Measurements from ENCODE around the gene MED29. TPM values are rescaled to one million over a fixed set of nuclear protein-coding genes. Genes with fewer than 3 reads are reported as not detected.

Gene MED29
- total RNA-seq, 2 experiments from 2014 or later, result 28.3 to 31.3 TPM

DNA sequence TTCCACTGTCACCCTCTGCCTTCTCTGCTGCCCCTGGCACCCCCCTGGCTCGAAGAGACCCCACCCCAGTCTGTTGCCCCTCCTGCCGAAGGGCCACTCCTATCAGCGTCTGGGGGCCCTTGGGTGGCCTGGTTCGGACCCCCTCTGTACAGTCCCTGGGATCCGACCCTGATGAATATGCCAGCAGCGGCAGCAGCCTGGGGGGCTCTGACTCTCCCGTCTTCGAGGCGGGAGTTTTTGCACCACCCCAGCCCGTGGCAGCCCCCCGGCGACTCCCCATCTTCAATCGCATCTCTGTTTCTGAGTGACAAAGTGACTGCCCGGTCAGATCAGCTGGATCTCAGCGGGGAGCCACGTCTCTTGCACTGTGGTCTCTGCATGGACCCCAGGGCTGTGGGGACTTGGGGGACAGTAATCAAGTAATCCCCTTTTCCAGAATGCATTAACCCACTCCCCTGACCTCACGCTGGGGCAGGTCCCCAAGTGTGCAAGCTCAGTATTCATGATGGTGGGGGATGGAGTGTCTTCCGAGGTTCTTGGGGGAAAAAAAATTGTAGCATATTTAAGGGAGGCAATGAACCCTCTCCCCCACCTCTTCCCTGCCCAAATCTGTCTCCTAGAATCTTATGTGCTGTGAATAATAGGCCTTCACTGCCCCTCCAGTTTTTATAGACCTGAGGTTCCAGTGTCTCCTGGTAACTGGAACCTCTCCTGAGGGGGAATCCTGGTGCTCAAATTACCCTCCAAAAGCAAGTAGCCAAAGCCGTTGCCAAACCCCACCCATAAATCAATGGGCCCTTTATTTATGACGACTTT is 17.4 kb downstream of the MED29 start:
- Histone ChIP-seq H3K9me2 (ENCODE audit: insufficient read depth, low read length) (no peaks in the 10 kb centered on the region), H4K20me1 (ENCODE audit: insufficient read depth, low read length) (peaks cover 4% of the 10 kb centered on the region), H3K27ac (ENCODE audit: low read depth, low read length, poor library complexity, severe bottlenecking) (peak overlapping the region; percentile 91), H3K4me2 (ENCODE audit: low read length) (peak overlapping the region; percentile 96), H3K4me3 (ENCODE audit: low read depth, low read length, poor library complexity, severe bottlenecking) (peak overlapping the region; percentile 96), H3K36me3 (ENCODE audit: insufficient read depth, low read length) (peaks cover 19% of the 10 kb centered on the region), H3K79me2 (ENCODE audit: insufficient read depth, low read depth, low read length) (peaks cover 32% of the 10 kb centered on the region), H3K4me1 (ENCODE audit: insufficient read depth, low read length, poor library complexity, severe bottlenecking) (peaks cover 48% of the 10 kb centered on the region), H2AFZ (ENCODE audit: low read length) (no peak overlapping the region), H3K9me3 (ENCODE audit: low read length) (no peaks in the 10 kb centered on the region)
- intact Hi-C loops (cut with micrococcal nuclease; ENCODE audit: unreplicated experiment), result loop anchor here (10.0 kb wide), 2 partner anchors 546 to 554 kb away; no protein-coding TSS in a partner anchor
- TF ChIP-seq, protein P1, sequence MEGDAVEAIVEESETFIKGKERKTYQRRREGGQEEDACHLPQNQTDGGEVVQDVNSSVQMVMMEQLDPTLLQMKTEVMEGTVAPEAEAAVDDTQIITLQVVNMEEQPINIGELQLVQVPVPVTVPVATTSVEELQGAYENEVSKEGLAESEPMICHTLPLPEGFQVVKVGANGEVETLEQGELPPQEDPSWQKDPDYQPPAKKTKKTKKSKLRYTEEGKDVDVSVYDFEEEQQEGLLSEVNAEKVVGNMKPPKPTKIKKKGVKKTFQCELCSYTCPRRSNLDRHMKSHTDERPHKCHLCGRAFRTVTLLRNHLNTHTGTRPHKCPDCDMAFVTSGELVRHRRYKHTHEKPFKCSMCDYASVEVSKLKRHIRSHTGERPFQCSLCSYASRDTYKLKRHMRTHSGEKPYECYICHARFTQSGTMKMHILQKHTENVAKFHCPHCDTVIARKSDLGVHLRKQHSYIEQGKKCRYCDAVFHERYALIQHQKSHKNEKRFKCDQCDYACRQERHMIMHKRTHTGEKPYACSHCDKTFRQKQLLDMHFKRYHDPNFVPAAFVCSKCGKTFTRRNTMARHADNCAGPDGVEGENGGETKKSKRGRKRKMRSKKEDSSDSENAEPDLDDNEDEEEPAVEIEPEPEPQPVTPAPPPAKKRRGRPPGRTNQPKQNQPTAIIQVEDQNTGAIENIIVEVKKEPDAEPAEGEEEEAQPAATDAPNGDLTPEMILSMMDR (conservative IDR thresholded peaks at IDR 0.05; ENCODE audit: low read length), result no peak
- no peak for TF ChIP-seq EZH2phosphoT487 (IDR thresholded peaks at IDR 0.05; ENCODE audit: borderline replicate concordance, low read depth, low read length)
- BruUV-seq (replicated peaks), result TSS peak; percentile 87
- no peak for DNase-seq (ENCODE audit: low spot score)
- POLR2A ChIA-PET, result interaction anchor here (3.1 kb wide), 1 partner anchor 10 kb away, joined by 14 read pairs; no protein-coding TSS in a partner anchor
- CTCF ChIA-PET (ENCODE audit: unreplicated experiment), result no interaction called here

DNA sequence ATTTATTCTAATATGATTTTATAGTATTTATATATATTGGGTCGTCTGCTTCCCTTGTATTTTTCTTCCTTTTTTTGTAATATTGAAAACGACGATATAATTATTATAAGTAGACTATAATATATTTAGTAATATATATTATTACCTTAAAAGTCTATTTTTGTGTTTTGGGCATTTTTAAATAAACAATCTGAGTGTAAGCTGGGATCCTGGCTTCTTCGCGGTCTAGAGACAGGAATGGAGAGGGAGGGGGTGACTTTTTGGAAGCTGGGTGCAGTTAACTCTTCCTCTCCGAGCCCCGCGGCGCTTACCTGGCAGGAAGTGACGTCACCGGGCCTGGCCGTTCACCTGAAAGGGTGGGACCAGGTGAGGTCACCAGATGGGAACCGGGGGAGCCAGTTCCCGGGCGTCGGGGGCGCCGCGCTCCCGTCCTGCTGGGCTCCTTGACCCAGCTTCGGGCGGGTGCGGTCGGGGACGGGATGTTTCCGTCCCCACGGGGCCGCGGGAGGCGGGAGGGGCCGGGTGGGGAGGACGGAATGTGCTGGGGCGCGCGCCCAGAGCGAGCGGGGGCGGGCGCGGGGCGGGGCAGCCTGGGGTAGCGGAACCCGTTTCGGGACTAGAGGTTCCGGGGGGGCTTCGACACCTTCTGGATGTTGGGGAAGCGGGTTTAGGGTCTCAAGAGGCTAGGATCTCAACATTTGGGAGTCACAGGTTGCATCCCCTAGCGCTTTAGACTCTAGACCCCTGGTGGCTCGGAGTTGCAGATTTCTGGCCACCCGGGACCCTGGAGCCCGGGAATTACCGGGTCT is 18.2 kb downstream of the MED29 start:
- peaks cover 48% of the 10 kb centered on the region for H3K4me1 ChIP-seq (ENCODE audit: insufficient read depth, low read length, poor library complexity, severe bottlenecking)
- H3K4me2 ChIP-seq (ENCODE audit: low read length), result peak overlapping the region; percentile 96
- no peak overlapping the region for H2AFZ ChIP-seq (ENCODE audit: low read length)
- H3K27ac ChIP-seq (ENCODE audit: low read depth, low read length, poor library complexity, severe bottlenecking), result peak overlapping the region; percentile 91
- H3K9me2 ChIP-seq (ENCODE audit: insufficient read depth, low read length), result no peaks in the 10 kb centered on the region
- peaks cover 40% of the 10 kb centered on the region for H3K79me2 ChIP-seq (ENCODE audit: insufficient read depth, low read depth, low read length)
- peaks cover 4% of the 10 kb centered on the region for H4K20me1 ChIP-seq (ENCODE audit: insufficient read depth, low read length)
- POLR2A ChIA-PET, result interaction anchor here (3.1 kb wide), 1 partner anchor 11 kb away, joined by 14 read pairs; no protein-coding TSS in a partner anchor
- peak overlapping the region; percentile 96 for H3K4me3 ChIP-seq (ENCODE audit: low read depth, low read length, poor library complexity, severe bottlenecking)
- peak; percentile 77 for DNase-seq (ENCODE audit: low spot score)
- TF ChIP-seq, protein P1 (conservative IDR thresholded peaks at IDR 0.05; ENCODE audit: low read length), result no peak
- TF ChIP-seq EZH2phosphoT487 (IDR thresholded peaks at IDR 0.05; ENCODE audit: borderline replicate concordance, low read depth, low read length), result no peak
- peaks cover 19% of the 10 kb centered on the region for H3K36me3 ChIP-seq (ENCODE audit: insufficient read depth, low read length)
- BruUV-seq (replicated peaks), result no TSS peak
- CTCF ChIA-PET (ENCODE audit: unreplicated experiment), result no interaction called here
- H3K9me3 ChIP-seq (ENCODE audit: low read length), result no peaks in the 10 kb centered on the region
- intact Hi-C loops (cut with micrococcal nuclease; ENCODE audit: unreplicated experiment), result loop anchor here (10.0 kb wide), 2 partner anchors 545 to 555 kb away; no protein-coding TSS in a partner anchor
